Measurements from ENCODE around the gene NOB1.

DNA sequence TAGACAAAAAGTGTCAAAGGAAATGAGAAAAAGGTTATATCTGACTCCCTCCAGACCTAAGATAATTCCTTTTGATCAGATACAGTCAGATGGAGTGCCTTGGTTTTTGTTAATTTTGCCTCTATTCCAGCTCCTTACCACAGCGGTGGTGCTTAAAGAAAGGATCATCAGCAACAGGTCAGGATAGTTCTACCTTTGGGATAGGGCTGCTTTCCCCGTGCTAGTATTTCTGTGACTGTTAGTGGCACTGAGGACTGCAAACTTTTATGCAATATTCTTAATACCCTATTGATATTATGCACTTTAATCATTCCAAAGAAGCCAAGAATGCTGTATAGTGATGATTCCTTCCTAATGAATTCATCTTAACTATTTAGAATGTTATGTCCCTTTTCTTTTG is 52.9 kb downstream of the NOB1 start:
- TF ChIP-seq, protein P1, sequence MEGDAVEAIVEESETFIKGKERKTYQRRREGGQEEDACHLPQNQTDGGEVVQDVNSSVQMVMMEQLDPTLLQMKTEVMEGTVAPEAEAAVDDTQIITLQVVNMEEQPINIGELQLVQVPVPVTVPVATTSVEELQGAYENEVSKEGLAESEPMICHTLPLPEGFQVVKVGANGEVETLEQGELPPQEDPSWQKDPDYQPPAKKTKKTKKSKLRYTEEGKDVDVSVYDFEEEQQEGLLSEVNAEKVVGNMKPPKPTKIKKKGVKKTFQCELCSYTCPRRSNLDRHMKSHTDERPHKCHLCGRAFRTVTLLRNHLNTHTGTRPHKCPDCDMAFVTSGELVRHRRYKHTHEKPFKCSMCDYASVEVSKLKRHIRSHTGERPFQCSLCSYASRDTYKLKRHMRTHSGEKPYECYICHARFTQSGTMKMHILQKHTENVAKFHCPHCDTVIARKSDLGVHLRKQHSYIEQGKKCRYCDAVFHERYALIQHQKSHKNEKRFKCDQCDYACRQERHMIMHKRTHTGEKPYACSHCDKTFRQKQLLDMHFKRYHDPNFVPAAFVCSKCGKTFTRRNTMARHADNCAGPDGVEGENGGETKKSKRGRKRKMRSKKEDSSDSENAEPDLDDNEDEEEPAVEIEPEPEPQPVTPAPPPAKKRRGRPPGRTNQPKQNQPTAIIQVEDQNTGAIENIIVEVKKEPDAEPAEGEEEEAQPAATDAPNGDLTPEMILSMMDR (IDR thresholded peaks at IDR 0.05): no peak
- TF ChIP-seq POLR2AphosphoS5 (IDR thresholded peaks at IDR 0.05) (no peak), POLR2A (IDR thresholded peaks at IDR 0.05) (no peak)

All from sigmoid colon (tissue), 4 donors.